IPS-20b (cell line): Measurements from ENCODE around the gene MSRB1.
"Not testable (repeated sequence)": the region's sequence is repeated elsewhere in the genome, so short reads cannot be mapped to it uniquely, and the experiment has no call there.

Experiments
- H3K27ac ChIP-seq: one replicate; pipeline ENCODE4 v1.5.1; 2013; ENCODE audit warnings: low read length
- H3K27me3 ChIP-seq: 2 replicates; pipeline ENCODE4 v1.6.1; 2013; ENCODE audit warnings: mild to moderate bottlenecking, low read length, inconsistent platforms; ENCODE audit not compliant: insufficient read depth
- H3K36me3 ChIP-seq: 2 replicates; pipeline ENCODE4 v1.6.1; 2013; ENCODE audit warnings: low read depth, mild to moderate bottlenecking, inconsistent platforms, low read length, moderate library complexity; ENCODE audit not compliant: insufficient read depth
- H3K4me1 ChIP-seq: 2 replicates; pipeline ENCODE4 v1.6.1; 2013; ENCODE audit warnings: mild to moderate bottlenecking, control low read depth, inconsistent platforms, low read length, moderate library complexity; ENCODE audit not compliant: insufficient read depth
- H3K4me3 ChIP-seq: 2 replicates; pipeline ENCODE4 v1.5.1; 2013; ENCODE audit warnings: mild to moderate bottlenecking, low read length, inconsistent platforms
- H3K9ac ChIP-seq: 2 replicates; pipeline ENCODE4 v1.6.1; 2013; ENCODE audit warnings: low read depth, mild to moderate bottlenecking, inconsistent platforms, low read length, moderate library complexity
- H3K9me3 ChIP-seq: 2 replicates; pipeline ENCODE4 v1.6.1; 2013; ENCODE audit warnings: mild to moderate bottlenecking, low read depth, low read length, inconsistent platforms; ENCODE audit not compliant: insufficient read depth

MSRB1 gene

DNA sequence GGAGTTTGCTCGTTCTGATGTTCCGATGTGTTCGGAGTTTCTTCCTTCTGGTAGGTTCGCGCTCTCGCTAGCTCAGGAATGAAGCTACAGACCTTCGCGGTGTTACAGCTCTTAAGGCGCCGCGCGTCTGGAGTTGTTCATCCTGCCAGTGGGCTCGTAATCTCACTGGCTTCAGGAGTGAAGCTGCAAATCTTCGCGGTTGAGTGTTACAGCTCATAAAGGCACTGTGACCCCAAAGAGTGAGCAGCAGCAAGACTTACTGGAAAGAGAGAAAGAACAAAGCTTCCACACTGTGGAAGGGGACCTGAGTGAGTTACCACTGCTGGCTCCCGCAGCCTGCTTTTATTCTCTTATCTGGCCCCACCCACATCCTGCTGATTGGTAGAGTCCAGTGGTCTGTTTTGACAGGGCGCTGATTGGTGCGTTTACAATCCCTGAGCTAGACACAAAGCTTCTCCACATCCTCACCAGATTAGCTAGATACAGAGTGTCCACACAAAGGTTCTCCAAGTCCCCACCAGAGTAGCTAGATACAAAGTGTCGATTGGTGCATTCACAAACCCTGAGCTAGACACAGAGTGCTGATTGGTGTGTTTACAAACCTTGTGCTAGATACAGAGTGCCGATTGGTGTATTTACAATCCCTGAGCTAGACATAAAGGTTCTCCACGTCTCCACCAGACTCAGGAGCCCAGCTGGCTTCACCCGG is 14.6 kb upstream of the MSRB1 start:
- H3K4me1 ChIP-seq, H3K27ac ChIP-seq, H3K9me3 ChIP-seq, H3K4me3 ChIP-seq, H3K9ac ChIP-seq, H3K27me3 ChIP-seq: not testable (repeated sequence)
- H3K36me3 ChIP-seq, result peaks cover 16% of the 10 kb centered on the region

DNA sequence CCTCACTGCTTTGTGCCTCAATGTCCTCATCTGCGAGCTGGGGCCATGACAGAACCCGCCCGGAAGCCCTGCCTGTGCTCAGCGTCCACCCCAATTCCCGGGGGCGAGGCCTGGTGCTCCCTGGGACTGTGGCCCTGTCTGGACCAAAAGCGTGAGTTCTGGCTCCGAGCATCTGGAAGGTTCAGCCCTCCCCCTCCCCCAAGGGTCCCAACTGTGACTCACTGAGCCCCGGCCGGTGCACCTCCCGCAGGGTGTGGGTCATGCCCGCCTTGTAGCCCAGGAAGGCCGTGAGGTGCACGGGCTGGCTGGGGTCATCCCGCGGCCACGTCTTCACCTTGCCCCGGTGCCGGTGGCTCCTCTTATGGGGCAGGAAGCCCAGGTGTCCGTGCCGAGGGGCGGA is 10.7 kb upstream of the MSRB1 start:
- no peak overlapping the region for H3K4me3 ChIP-seq
- no peaks in the 10 kb centered on the region for H3K4me1 ChIP-seq
- H3K9me3 ChIP-seq, result no peaks in the 10 kb centered on the region
- peaks cover 2% of the 10 kb centered on the region; the same call in 1 of the 2 replicates for H3K27me3 ChIP-seq
- no peak overlapping the region for H3K9ac ChIP-seq
- no peak overlapping the region for H3K27ac ChIP-seq
- H3K36me3 ChIP-seq, result no peaks in the 10 kb centered on the region

DNA sequence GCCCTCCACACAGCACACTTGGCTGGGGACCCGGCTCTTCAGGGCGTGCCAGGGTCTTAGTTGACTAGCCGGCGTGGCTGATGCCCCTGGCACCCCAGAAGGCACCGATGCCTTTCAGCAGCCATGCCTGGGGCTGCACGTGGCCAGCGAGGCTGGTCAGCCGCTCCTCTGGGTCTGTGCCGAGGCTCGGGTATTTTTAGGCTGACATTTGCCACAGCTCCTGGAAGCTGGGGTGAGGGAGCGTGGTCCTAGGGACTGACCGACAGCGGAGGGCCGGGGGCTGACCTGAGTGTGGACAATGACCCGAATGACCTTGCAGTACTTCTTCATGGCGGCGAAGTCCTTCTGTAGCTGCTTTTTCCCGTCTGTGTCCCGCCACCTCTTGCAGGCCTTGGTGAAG is 7.6 kb upstream of the MSRB1 start:
- H3K4me3 ChIP-seq, result no peak overlapping the region
- H3K27me3 ChIP-seq, result no peaks in the 10 kb centered on the region
- H3K9ac ChIP-seq, result no peak overlapping the region
- no peaks in the 10 kb centered on the region for H3K36me3 ChIP-seq
- no peak overlapping the region for H3K27ac ChIP-seq
- H3K9me3 ChIP-seq, result no peaks in the 10 kb centered on the region
- H3K4me1 ChIP-seq, result no peaks in the 10 kb centered on the region

GRCh38 chr16:1950047-1950446 is 7.0 kb upstream of the MSRB1 start:
- Histone ChIP-seq H3K4me1 (no peaks in the 10 kb centered on the region), H3K27ac (no peak overlapping the region), H3K36me3 (no peaks in the 10 kb centered on the region), H3K9me3 (no peaks in the 10 kb centered on the region), H3K4me3 (no peak overlapping the region), H3K27me3 (no peaks in the 10 kb centered on the region), H3K9ac (no peak overlapping the region)

- Histone ChIP-seq H3K36me3 (no peaks in the 10 kb centered on the region), H3K27ac (no peak overlapping the region), H3K4me3 (no peak overlapping the region), H3K9ac (no peak overlapping the region), H3K4me1 (no peaks in the 10 kb centered on the region), H3K27me3 (no peaks in the 10 kb centered on the region), H3K9me3 (no peaks in the 10 kb centered on the region)
These were observed 6.5 kb upstream of the MSRB1 start for GRCh38 chr16:1949507-1949906.

DNA sequence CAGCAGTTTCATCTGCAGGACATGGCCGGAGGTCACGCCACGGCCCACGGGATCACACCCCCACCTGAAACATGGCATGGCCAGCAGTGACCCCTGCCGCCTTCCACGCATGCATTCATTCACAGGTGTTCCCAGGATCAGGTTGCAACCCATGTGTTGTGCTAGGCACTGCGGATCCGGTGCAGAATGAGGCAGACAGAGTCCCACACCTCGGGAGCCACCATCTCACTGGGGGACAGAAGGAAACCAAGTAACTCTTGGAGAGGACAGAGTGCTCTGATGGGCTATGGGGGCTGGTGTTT is 4.3 kb upstream of the MSRB1 start:
- Histone ChIP-seq H3K4me1 (no peaks in the 10 kb centered on the region), H3K27ac (no peak overlapping the region), H3K27me3 (no peaks in the 10 kb centered on the region; the same call in 1 of the 2 replicates), H3K4me3 (no peak overlapping the region), H3K9me3 (no peaks in the 10 kb centered on the region), H3K36me3 (no peaks in the 10 kb centered on the region), H3K9ac (no peak overlapping the region)

- Histone ChIP-seq H3K9me3 (no peaks in the 10 kb centered on the region), H3K4me3 (no peak overlapping the region), H3K9ac (no peak overlapping the region), H3K36me3 (no peaks in the 10 kb centered on the region), H3K27ac (no peak overlapping the region), H3K27me3 (no peaks in the 10 kb centered on the region; the same call in 1 of the 2 replicates), H3K4me1 (no peaks in the 10 kb centered on the region)
These were observed 3.7 kb upstream of the MSRB1 start for GRCh38 chr16:1946495-1947368.

- no peak overlapping the region for H3K9ac ChIP-seq
- H3K9me3 ChIP-seq, result no peaks in the 10 kb centered on the region
- H3K36me3 ChIP-seq, result 0 out of 2 replicates have a peak, but pooled peaks cover under 1% of the 10 kb centered on the region
- no peak overlapping the region for H3K4me3 ChIP-seq
- H3K4me1 ChIP-seq, result no peaks in the 10 kb centered on the region
- no peak overlapping the region for H3K27ac ChIP-seq
- no peaks in the 10 kb centered on the region; the same call in 1 of the 2 replicates for H3K27me3 ChIP-seq
These were observed 2.8 kb upstream of the MSRB1 start for GRCh38 chr16:1945559-1946391.

GRCh38 chr16:1944612-1945199 is 1.7 kb upstream of the MSRB1 start:
- no peaks in the 10 kb centered on the region; the same call in 1 of the 2 replicates for H3K27me3 ChIP-seq

DNA sequence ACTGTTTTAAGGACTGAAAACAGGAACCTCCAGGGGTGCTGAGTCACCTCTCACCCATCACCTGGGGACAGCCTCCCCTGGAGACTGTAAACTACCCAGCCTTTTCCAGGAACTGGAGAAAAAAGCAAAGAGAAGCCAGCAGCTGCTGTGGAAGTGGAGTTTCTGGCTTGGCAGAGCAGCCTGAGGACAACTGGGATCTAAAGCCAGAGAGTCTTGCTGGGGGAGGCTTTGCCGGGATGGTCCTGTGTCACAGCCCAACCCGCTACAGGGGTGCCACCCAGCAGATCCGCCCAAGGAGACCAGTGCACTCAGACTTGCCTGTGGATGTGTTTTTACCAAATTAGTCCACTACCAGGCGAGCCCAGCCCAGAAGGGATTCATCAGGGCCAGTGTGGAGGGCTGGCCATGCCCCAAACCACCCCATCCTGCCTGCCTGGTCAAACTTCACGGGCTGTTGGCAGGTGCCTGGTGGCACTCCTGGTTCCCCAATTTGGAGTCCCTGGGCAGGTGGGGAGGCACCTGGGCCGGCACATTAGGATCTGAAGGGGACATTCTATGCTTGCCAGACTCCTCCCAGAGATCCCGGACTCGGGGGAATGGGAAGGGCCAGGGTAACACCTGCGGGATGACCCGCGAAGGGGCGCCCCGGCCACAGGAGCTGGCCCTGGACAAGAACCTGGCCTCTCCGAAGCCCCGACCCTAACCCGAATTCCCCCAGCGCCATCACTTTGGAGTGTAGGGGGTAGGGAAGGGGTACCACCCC is 771 bp downstream of the MSRB1 start:
- no peaks in the 10 kb centered on the region; the same call in 1 of the 2 replicates for H3K27me3 ChIP-seq
- peak overlapping the region; percentile 87 for H3K4me3 ChIP-seq
- peak overlapping the region; percentile 83; the same call in 1 of the 2 replicates for H3K9ac ChIP-seq
- no peaks in the 10 kb centered on the region for H3K9me3 ChIP-seq
- H3K27ac ChIP-seq, result no peak overlapping the region
- H3K36me3 ChIP-seq, result peaks cover 21% of the 10 kb centered on the region; the same call in 1 of the 2 replicates
- H3K4me1 ChIP-seq, result no peaks in the 10 kb centered on the region

More at GRCh38 chr16:1944612-1945199, 1.7 kb upstream of the MSRB1 start:
- H3K4me1 ChIP-seq, result no peaks in the 10 kb centered on the region
- H3K4me3 ChIP-seq, result no peak overlapping the region
- H3K9ac ChIP-seq, result no peak overlapping the region; the same call in 1 of the 2 replicates
- no peaks in the 10 kb centered on the region for H3K9me3 ChIP-seq
- peaks cover 8% of the 10 kb centered on the region; the same call in 1 of the 2 replicates for H3K36me3 ChIP-seq
- no peak overlapping the region for H3K27ac ChIP-seq
